T-helper 17 cell (primary cell): Measurements from ENCODE around the gene GNG12. TPM values are rescaled to one million over a fixed set of nuclear protein-coding genes. Genes with fewer than 3 reads are reported as not detected.

Experiments used
- ATAC-seq: fragments of 150-1000 bp; cut with Tn5 transposase; 2 replicates; pipeline ENCODE4 v1.10.0; 2021; ENCODE audit warnings: mild to moderate bottlenecking, moderate library complexity
- DNase-seq, 3 donors: peaks; one replicate each; pipeline versions ENCODE4 v3.0.0 to v3.0.0-alpha.2; 2020 to 2021
- H3K9me3 ChIP-seq: one replicate; pipeline ENCODE4 v1.7.0; 2013; ENCODE audit warnings: low read length, mild to moderate bottlenecking; ENCODE audit not compliant: control insufficient read depth, poor library complexity, severe bottlenecking
- H3K27ac Mint-ChIP-seq: one replicate; pipeline ENCODE4 v1.8.0; 2022; ENCODE audit warnings: mild to moderate bottlenecking, moderate library complexity, mixed read lengths
- H3K27me3 Mint-ChIP-seq: one replicate; pipeline ENCODE4 v1.8.0; 2022; ENCODE audit warnings: mixed read lengths
- H3K36me3 Mint-ChIP-seq: one replicate; pipeline ENCODE4 v1.8.0; 2022; ENCODE audit warnings: low read depth, mixed read lengths
- H3K4me1 Mint-ChIP-seq: one replicate; pipeline ENCODE4 v1.8.0; 2022; ENCODE audit warnings: mild to moderate bottlenecking, mixed read lengths
- H3K4me3 Mint-ChIP-seq: one replicate; pipeline ENCODE4 v1.8.0; 2022; ENCODE audit warnings: mild to moderate bottlenecking, moderate library complexity, mixed read lengths
- total RNA-seq, 4 donors: library from RNA in 2 of 4; stranded (reverse) in 2 of 4; gene quantifications; one replicate each; pipeline ENCODE4 v1.2.3 and lab custom pipeline; 2022 to 2026

Gene GNG12
- total RNA-seq, 2 donors from 2014 or later: not detected

DNA sequence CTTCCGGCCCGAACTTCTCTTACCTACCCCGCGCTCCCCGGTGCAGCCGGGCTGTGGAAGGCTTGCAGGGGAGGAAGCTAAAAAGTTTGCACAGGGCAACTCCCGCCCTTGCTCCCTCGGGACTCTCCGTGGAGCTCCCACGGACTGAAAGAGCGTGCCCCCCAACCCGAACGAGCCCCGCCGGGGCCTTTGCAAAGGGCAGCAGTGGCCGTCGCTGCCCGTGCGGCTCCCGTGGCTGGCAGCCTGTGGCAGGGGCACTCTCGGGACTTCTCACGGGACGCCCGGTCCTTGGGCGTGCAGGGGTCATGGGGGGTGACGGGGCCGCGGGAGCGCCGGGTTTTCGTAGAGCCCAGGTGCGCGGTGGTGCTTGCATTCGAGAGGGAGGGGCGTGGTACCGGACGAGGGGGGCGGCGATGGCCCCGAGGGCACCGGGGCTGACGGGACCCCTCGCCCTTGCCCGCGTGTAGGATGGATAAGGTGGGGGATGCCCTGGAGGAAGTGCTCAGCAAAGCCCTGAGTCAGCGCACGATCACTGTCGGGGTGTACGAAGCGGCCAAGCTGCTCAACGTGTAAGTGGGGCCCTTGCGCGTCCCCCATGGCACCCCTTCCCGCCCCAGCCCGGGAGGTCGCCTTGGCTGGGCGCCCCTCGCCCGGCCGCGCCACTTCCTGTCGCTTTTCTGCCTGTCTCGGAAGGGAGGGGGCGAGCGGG, 147.6 kb downstream of the GNG12 start:
- Mint-ChIP-seq H3K4me3 (peak overlapping the region; percentile 99), H3K4me1 (peaks cover 28% of the 10 kb centered on the region), H3K27me3 (no peaks in the 10 kb centered on the region), H3K36me3 (peaks cover 9% of the 10 kb centered on the region), H3K27ac (peak overlapping the region; percentile 87)
- peak; percentile 35 for ATAC-seq
- H3K9me3 ChIP-seq: no peaks in the 10 kb centered on the region
- DNase-seq: peak; percentile 31 to 54 (median 46)

DNA sequence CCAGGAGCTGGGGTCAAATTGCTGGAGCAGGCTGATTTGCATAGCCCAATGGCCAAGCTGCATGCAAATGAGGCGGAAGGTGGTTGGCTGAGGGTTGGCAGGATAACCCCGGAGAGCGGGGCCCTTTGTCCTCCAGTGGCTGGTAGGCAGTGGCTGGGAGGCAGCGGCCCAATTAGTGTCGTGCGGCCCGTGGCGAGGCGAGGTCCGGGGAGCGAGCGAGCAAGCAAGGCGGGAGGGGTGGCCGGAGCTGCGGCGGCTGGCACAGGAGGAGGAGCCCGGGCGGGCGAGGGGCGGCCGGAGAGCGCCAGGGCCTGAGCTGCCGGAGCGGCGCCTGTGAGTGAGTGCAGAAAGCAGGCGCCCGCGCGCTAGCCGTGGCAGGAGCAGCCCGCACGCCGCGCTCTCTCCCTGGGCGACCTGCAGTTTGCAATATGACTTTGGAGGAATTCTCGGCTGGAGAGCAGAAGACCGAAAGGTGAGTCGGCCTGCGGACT, 148.2 kb downstream of the GNG12 start, which contains the start of gene GADD45A:
Gene GADD45A (plus strand): TSS at position 135 of the 491 bp plus-strand sequence. CDS start 294 bp downstream, at position 429.
- peak; percentile 86 to 94 (median 87) for DNase-seq
- peak within 1 kb of the TSS; percentile 99 for H3K4me3 Mint-ChIP-seq
- H3K9me3 ChIP-seq: no peaks in the 10 kb centered on the region
- H3K27me3 Mint-ChIP-seq: no peaks in the 10 kb centered on the region
- H3K27ac Mint-ChIP-seq: peak within 1 kb of the TSS; percentile 87
- peak; percentile 92 for ATAC-seq
- peaks cover 9% of the 10 kb centered on the region for H3K36me3 Mint-ChIP-seq
- H3K4me1 Mint-ChIP-seq: peaks cover 28% of the 10 kb centered on the region

DNA sequence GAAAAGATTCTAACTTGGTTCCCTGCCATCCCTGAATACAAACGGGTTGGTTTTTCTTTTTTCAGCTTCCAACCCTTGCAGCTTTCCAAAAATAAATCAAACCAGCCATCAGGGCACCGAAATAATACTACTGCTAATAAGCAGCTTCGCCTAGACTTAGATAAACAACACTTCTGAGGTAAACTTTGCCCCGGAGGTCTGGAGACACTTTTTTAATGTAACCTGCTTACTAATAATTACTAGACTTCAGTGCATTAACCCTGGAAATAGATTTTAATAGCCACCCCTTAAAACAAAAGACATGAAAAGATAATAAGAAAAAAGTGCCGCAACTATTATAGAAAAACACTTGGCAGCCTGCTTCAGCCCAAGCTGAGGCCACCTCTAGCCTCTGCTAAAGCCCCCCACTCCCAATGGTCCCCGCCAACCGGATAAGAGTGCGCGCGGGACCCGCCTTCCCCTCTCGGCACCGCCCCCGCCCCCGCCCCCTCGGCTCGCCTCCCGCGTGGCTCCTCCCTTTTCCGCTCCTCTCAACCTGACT, 148.7 kb downstream of the GNG12 start:
- H3K9me3 ChIP-seq: no peaks in the 10 kb centered on the region
- DNase-seq (no peak), ATAC-seq (no peak)
- H3K27ac Mint-ChIP-seq: peak overlapping the region; percentile 87
- peaks cover 28% of the 10 kb centered on the region for H3K4me1 Mint-ChIP-seq
- H3K27me3 Mint-ChIP-seq: no peaks in the 10 kb centered on the region
- H3K36me3 Mint-ChIP-seq: peaks cover 9% of the 10 kb centered on the region
- H3K4me3 Mint-ChIP-seq: peak overlapping the region; percentile 99

DNA sequence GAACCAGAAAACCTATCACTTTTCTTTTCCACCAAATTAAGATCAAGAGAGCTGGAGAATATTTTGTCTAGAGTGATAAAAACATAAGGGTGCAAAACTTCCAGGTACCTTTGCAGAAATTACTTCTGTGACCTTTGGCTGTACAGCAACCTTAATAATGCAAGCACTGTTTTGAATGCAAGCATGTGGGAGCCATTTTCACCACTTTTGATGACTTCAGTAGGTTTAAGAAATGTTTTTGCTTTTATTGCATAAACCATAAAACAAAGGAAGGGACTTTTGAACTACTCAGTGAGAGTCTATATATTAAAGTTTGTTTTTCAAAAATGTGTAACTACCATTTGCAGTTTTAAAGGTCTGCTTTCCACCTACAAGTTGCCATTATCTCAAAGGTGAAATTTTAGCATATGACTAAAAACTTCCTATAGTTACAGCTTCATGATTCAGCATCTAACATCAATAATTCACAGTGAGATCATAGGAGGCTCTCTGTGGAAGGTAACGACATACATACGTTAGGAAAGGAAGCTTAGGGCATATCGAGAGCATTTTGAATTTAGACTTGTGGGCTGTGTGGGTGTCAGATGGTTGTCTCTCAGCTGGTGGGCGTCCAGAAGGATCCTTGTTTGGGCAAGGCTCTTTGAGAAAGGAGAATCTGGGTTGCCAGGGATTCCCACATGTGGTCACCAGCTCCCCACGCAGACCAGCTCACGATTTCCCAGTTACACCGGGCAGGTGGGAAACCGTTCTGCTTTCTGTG, 149.3 kb downstream of the GNG12 start:
- Mint-ChIP-seq H3K4me3 (peak overlapping the region; percentile 99), H3K36me3 (peaks cover 9% of the 10 kb centered on the region), H3K27ac (peak overlapping the region; percentile 87), H3K4me1 (peaks cover 28% of the 10 kb centered on the region), H3K27me3 (no peaks in the 10 kb centered on the region)
- no peaks in the 10 kb centered on the region for H3K9me3 ChIP-seq
- DNase-seq (no peak), ATAC-seq (no peak)

DNA sequence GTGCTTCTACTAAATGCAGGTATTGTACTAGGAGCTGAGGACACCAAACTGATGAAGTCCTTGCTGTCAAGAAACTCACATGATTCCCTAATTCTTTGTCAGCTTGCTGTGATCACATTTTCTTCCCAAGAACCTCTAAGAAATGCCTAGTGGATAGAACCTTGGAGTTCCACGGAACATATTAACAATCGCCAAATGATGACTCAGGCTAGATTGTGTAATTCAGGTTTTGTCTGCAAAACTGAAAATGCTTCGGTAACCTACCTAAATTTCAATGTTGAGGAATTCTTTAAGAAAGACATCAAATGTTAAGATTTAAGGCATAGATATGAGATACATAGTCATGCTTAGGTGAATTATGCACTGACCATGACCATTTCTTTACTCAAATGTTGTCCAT, 150.0 kb downstream of the GNG12 start:
- peaks cover 4% of the 10 kb centered on the region for H3K36me3 Mint-ChIP-seq
- H3K4me1 Mint-ChIP-seq: peaks cover 25% of the 10 kb centered on the region
- DNase-seq: no peak
- ATAC-seq: no peak
- H3K27ac Mint-ChIP-seq: no peak overlapping the region
- H3K27me3 Mint-ChIP-seq: no peaks in the 10 kb centered on the region
- peak overlapping the region; percentile 33 for H3K4me3 Mint-ChIP-seq
- no peaks in the 10 kb centered on the region for H3K9me3 ChIP-seq

DNA sequence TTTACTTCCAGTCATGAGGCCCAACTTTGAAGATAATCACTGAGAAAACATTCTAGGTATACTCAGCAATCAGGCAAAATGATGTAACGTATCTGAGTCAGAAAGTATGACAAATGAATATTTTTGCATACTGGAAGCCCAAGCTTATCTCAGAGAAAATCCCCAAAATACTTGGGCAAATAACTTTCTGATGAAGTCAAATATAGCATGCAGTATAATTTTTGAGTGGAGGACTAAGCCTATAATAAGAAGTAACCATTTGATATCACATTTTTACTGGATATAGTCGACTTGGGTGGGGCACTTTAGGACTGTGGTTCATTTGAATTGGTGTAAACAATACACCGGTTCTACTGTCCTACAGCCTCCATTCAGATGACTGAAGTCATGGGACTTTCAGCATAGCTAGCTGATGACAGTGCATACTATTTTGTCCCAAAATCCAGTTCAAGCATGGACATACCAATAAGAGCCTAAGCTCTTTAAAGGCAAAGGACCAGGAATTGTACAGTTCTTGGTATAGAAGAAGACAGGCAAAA, 150.5 kb downstream of the GNG12 start:
- H3K27ac Mint-ChIP-seq: no peak overlapping the region
- H3K4me3 Mint-ChIP-seq: no peak overlapping the region
- H3K36me3 Mint-ChIP-seq: peaks cover 3% of the 10 kb centered on the region
- DNase-seq (no peak), ATAC-seq (no peak)
- H3K9me3 ChIP-seq: no peaks in the 10 kb centered on the region
- H3K27me3 Mint-ChIP-seq: no peaks in the 10 kb centered on the region
- H3K4me1 Mint-ChIP-seq: peaks cover 23% of the 10 kb centered on the region

DNA sequence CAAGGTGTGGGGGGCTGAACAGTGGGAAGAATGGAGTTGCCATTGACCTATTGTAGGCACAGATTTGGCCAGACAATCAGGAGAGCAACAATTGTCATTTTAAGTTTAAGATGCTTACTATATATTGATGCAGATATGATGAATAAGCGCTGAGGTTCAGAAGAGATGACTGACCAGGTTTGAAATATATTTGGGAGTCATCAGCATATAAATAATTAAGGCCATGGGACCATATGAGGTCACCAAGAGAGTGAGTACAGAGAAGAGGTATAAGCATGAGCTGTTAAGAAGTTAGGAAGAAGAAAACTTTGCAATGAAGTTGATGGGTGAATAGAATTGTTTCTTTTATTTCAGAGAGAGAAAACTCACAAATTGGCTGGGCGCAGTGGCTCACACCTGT, 152.8 kb downstream of the GNG12 start:
- ATAC-seq (no peak), DNase-seq (no peak)
- Mint-ChIP-seq H3K4me1 (peaks cover 13% of the 10 kb centered on the region), H3K27me3 (no peaks in the 10 kb centered on the region), H3K27ac (no peak overlapping the region), H3K36me3 (peaks cover 2% of the 10 kb centered on the region), H3K4me3 (no peak overlapping the region)
- H3K9me3 ChIP-seq: no peaks in the 10 kb centered on the region

DNA sequence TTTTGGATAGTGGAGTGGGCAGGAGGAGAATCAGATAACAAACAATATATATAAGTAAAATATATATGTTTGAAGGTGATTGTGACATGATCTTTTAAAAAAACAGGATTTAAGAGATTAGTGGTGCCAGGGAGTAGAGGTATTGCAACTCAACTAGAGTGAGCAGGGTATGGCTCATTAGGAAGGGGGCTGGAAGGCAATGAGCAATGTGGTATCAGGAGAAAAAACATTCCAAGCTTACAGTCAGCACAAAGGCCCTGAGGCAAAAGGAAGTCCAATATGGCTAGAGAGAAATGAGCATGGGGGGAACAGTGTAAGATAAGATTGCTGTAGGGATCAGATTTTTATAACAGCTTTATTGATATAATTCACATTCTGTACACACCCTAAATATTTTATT, 153.6 kb downstream of the GNG12 start:
- H3K36me3 Mint-ChIP-seq: no peaks in the 10 kb centered on the region
- no peaks in the 10 kb centered on the region for H3K27me3 Mint-ChIP-seq
- no peak for DNase-seq
- no peak overlapping the region for H3K27ac Mint-ChIP-seq
- ATAC-seq: no peak
- no peaks in the 10 kb centered on the region for H3K9me3 ChIP-seq
- no peak overlapping the region for H3K4me3 Mint-ChIP-seq
- H3K4me1 Mint-ChIP-seq: peaks cover 12% of the 10 kb centered on the region

DNA sequence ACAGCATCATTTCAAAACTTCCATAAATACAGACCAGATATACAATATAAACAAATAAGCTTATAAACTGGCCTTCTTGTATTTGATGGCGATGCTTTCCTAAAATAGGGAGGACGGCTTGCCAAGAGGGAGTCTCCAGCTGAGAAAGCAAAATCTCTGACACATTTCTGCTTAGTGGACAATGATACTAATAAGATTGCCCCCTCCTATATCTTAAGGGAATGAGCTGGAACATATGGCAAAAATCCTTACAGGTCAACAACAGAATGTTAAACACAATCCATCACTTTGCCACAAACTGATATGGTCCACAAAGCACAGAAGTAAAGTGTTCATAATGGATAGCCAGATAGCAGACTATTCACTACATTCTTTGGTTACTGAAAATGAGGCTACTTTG, 155.3 kb downstream of the GNG12 start:
- no peaks in the 10 kb centered on the region for H3K36me3 Mint-ChIP-seq
- DNase-seq (no peak), ATAC-seq (no peak)
- H3K9me3 ChIP-seq: no peaks in the 10 kb centered on the region
- H3K4me3 Mint-ChIP-seq: no peak overlapping the region
- H3K27me3 Mint-ChIP-seq: no peaks in the 10 kb centered on the region
- H3K27ac Mint-ChIP-seq: no peak overlapping the region
- H3K4me1 Mint-ChIP-seq: peaks cover 14% of the 10 kb centered on the region

DNA sequence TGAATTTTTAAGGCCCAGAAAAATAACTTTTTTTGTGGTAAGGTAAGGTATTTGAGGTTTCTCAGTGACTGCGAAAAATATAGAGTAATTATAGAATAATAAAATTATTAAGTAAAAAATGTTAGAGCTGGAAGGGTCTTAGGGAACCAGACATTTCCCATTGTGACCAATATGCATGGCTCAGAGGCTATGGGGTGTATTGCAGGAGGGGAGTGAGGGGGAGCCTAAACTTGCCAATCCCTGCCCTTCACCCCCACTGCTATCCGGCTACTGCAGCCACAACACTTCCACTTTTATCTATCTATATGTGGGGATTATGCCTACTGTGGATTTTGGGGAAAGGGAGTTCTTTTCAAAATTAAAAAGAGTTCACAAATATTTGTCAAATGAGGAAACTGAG, 155.9 kb downstream of the GNG12 start:
- H3K9me3 ChIP-seq: no peaks in the 10 kb centered on the region
- H3K27me3 Mint-ChIP-seq: no peaks in the 10 kb centered on the region
- H3K36me3 Mint-ChIP-seq: no peaks in the 10 kb centered on the region
- no peak overlapping the region for H3K4me3 Mint-ChIP-seq
- no peak for ATAC-seq
- peaks cover 14% of the 10 kb centered on the region for H3K4me1 Mint-ChIP-seq
- no peak overlapping the region for H3K27ac Mint-ChIP-seq
- DNase-seq: no peak

DNA sequence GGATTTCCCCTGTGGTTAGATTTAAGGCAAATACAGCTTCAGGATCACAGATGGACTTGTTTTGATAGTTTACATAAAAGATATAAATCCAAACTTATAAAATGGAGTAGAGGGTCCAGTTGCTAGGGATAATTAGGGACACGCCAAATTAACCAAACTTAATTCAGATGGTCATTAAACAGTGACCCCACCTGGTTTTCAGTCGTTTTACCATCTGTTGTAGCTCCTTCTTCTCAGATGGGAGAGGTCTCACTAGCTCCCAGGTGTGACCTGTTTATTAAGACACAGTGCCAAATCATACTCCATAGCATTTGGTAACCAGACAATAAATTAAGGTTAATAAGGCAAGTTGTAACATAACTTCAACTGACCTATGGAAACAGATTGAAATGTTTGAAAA, 156.3 kb downstream of the GNG12 start:
- Mint-ChIP-seq H3K36me3 (no peaks in the 10 kb centered on the region), H3K27ac (no peak overlapping the region), H3K27me3 (no peaks in the 10 kb centered on the region), H3K4me3 (no peak overlapping the region), H3K4me1 (peaks cover 14% of the 10 kb centered on the region)
- no peaks in the 10 kb centered on the region for H3K9me3 ChIP-seq
- DNase-seq: no peak
- ATAC-seq: no peak

DNA sequence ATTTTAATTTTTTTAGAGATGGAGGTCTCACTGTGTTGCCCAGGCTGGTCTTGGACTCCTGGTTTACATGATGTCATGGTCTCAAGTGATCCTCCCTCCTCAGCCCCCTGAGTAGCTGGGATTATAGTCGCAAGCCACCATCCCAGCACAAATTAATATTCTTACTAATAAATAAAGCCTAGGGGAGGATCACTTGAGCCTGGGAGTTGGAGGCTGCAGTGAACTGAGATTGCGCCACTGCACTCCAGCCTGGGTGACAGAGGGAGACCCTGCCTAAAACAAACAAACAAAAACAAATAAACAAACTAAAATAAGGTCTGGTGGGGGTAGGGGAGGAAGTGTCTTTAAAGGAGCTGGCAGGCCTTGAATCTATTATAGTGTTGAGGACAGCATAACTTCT, 157.0 kb downstream of the GNG12 start:
- H3K9me3 ChIP-seq: no peaks in the 10 kb centered on the region
- H3K36me3 Mint-ChIP-seq: no peaks in the 10 kb centered on the region
- no peak overlapping the region for H3K4me3 Mint-ChIP-seq
- peaks cover 1% of the 10 kb centered on the region for H3K27me3 Mint-ChIP-seq
- peaks cover 14% of the 10 kb centered on the region for H3K4me1 Mint-ChIP-seq
- no peak overlapping the region for H3K27ac Mint-ChIP-seq
- ATAC-seq (no peak), DNase-seq (no peak)

DNA sequence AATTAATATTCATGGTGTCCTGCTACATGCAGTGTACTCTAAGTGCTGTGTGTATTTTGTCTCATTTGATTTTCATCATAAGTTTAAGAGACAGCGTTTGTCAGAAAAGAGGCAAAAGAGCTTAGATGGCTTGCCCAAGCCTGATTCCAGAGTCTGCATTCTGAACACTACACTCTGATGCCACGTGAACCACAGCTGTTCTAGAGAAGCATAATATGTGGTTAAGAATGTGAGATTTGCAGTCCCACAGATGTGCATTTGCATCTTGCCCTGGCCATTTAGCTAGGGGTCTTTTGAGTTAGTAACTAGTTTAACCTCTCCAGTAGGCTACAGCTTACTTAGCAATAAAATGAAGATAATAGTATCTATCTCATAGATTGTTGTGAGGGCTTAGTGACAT, 157.5 kb downstream of the GNG12 start:
- H3K4me1 Mint-ChIP-seq: peaks cover 14% of the 10 kb centered on the region
- DNase-seq (no peak), ATAC-seq (no peak)
- H3K27ac Mint-ChIP-seq: no peak overlapping the region
- H3K9me3 ChIP-seq: no peaks in the 10 kb centered on the region
- H3K36me3 Mint-ChIP-seq: no peaks in the 10 kb centered on the region
- peaks cover 6% of the 10 kb centered on the region for H3K27me3 Mint-ChIP-seq
- no peak overlapping the region for H3K4me3 Mint-ChIP-seq
